Measurements from ENCODE around the gene LRBA.

The LRBA gene

DNA sequence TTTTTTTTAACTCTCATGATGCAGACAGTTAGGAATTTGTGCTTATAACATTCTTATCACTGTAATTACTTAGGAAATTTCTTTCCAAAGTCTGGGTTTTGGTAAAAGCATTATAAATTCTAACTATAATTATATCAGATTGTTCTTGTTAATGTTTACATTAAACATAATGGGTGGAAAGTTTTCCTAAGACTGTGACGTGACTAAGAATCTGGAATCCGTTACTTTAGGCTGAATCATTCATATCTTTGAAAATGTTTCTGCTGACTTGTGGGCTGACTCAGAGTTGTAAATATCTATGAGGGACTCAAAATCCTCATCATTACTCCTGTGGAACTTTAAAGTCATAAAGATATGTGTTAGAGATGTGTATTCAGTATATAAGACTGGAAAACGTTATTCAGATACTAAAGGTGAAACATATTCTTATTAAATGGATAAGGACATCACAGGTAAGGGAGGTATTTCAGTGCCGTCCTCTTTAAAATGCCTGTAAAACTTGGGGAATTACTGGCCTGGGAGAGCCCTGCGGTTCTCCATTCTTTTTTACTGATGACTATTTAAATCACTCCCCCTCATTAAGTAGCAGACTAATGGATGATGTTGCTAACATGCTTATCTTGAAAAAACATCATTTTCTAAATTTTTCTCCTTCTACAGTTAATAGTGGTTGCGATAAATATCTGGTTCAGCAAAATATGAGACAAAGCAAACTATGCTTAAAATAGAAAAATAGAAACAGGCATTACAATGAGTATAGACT lies 777.8 kb downstream of the LRBA start:
- DNase-seq (ENCODE audit: low spot score): peak; percentile 71

DNA sequence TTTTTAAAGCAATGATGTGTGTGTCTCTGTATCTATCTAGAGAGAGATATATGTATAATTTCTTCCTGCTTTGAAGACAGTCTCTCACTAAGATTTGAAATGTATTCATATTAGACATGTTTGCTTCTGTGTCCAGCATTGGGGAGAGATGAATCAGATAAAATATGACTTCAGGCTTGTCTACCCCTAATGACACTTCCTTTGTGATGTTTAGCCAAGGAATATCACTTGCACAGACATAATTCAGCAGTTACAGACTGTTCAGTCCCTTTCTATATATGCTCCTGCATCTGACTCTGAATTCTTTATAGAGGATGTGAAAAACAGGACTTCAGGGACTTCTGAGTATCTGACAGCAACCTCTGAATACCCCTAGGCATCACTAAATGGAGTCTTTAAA lies 778.5 kb downstream of the LRBA start:
- no peak for DNase-seq (ENCODE audit: low spot score)

GRCh38 chr4:150235808-150236271 lies 779.2 kb downstream of the LRBA start:
- no peak for DNase-seq (ENCODE audit: low spot score)

GRCh38 chr4:150235317-150235716 lies 779.8 kb downstream of the LRBA start:
- no peak for DNase-seq (ENCODE audit: low spot score)

- no peak for DNase-seq (ENCODE audit: low spot score)
Observed at GRCh38 chr4:150234246-150234645, 780.8 kb downstream of the LRBA start.

- no peak for DNase-seq (ENCODE audit: low spot score)
Observed at GRCh38 chr4:150232029-150232428, 783.1 kb downstream of the LRBA start.

- no peak for DNase-seq (ENCODE audit: low spot score)
Observed at GRCh38 chr4:150231107-150231770, 783.8 kb downstream of the LRBA start.

DNA sequence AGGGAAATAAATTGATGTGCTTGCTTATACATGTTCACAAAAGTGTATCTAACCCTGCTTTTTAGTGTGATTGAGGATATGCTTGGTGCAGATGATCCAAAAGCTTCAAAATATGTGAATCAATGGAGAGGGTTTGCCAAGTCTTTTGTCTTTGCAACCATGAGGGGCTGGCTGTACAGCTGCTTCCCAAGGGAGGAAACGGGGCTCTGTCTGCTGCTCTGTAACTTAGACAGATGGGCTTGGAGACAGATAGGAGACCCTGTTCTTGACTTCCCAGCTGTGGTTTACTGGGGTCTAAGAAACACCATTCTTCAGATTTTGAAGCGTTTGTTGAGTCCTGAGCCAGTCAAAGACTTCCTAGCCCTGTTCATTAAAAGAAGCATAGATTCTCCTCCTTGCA lies 784.5 kb downstream of the LRBA start:
- DNase-seq (ENCODE audit: low spot score): no peak

GRCh38 chr4:150229520-150229919 lies 785.6 kb downstream of the LRBA start:
- no peak for DNase-seq (ENCODE audit: low spot score)

- peak; percentile 72 for DNase-seq (ENCODE audit: low spot score)
Observed at GRCh38 chr4:150224896-150225591, 790.0 kb downstream of the LRBA start.

GRCh38 chr4:150219841-150220240 lies 795.2 kb downstream of the LRBA start:
- peak; percentile 19 for DNase-seq (ENCODE audit: low spot score)

DNA sequence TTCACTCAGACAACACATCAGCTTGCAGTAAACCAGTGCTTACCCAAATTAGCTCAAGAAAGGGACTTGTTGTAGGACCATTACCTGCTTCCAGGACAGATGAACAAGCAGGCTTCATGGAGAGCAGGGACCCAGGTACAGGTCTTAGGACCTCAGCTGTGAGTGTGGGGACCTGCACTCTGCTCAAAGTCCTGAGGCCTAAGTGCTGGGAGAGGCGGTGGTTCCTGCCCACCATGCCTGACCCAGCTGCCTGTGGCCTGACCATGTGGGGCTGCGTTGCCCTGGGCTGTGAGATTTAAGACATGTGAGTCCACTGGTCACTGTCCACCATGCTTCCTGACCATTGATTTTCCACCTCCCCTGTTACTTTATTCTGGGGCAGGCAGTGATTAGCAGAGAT lies 796.6 kb downstream of the LRBA start:
- DNase-seq (ENCODE audit: low spot score): no peak

- no peak for DNase-seq (ENCODE audit: low spot score)
Observed at GRCh38 chr4:150217808-150218207, 797.3 kb downstream of the LRBA start.

DNA sequence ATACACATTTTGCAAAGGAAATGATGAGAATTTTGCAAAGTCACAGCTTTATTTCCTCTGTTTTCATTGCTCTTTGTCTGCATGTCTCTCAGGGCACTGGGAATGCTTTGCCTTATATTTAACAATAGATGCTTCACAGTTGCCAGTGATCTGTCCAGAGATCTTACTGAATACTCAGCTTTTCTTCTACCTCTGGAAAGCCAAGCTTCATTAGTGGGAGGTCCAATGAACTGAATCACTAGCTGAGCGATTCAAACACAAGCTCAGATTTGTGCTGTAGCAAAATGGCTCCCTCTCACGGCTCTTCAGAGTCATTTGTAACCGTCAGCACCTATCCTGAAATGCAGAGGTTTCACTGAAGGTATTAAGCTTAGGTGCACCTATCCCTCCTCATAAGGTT lies 797.9 kb downstream of the LRBA start:
- DNase-seq (ENCODE audit: low spot score): peak; percentile 52

DNA sequence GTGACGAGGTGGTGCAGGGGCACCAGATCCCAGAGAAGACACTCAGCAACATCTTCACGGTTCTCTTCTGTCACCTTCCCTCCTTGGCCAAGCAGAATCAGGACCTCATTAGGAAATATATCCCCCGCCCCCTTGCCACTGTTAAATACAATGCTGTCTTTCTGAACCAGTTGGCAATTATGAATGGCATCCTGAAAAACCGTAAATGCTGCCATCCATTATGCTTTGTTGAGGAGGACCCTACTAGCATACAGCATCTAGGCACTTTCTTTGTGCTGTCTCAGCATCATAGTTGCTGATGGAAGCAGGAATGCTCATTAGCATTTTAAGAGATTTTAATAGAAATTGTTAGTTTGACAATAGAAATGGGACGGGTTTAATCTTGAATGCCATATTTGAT lies 798.4 kb downstream of the LRBA start:
- DNase-seq (ENCODE audit: low spot score): no peak

GRCh38 chr4:150215601-150216000 lies 799.5 kb downstream of the LRBA start:
- no peak for DNase-seq (ENCODE audit: low spot score)

Data from AG08395 (cell line).